K562 (cell line): Measurements from ENCODE around the gene DNAAF3. TPM values are rescaled to one million over a fixed set of nuclear protein-coding genes. Genes with fewer than 3 reads are reported as not detected.

Experiments used
- ADNP ChIP-seq: fragments of 200-800 bp; sonication (Bioruptor generic); IDR thresholded peaks from 2 replicates; pipeline ENCODE4 v1.6.1; 2016; ENCODE audit warnings: missing genetic modification characterization, missing compliant biosample characterization
- C11orf30 ChIP-seq: fragments of 450-650 bp; IDR thresholded peaks from 2 replicates; pipeline ENCODE4 v1.6.1; 2016; ENCODE audit warnings: low read depth, mild to moderate bottlenecking
- CBFA2T2 ChIP-seq: fragments of 450-650 bp; conservative IDR thresholded peaks from 2 replicates; pipeline ENCODE4 v1.6.1; 2017; ENCODE audit warnings: mild to moderate bottlenecking
- CBX2 ChIP-seq: fragments of 200-600 bp; sonication (generic); IDR thresholded peaks from one replicate; pipeline ENCODE4 v1.6.1; 2012; ENCODE audit warnings: mild to moderate bottlenecking, low read length, inconsistent platforms; ENCODE audit not compliant: insufficient read depth, poor library complexity, severe bottlenecking
- CEBPG ChIP-seq, 3 experiments: fragments of 200-800 bp in 1 of 3; sonication (Bioruptor generic) in 1 of 3; sonication (generic) in 1 of 3; formaldehyde crosslinking in 1 of 3; IDR thresholded peaks in 2 of 3; conservative IDR thresholded peaks in 1 of 3; 2 replicates each; pipeline versions ENCODE4 v1.6.1 to v1.8.0; 2016 to 2022; ENCODE audit warnings: missing compliant biosample characterization in 2 of 3, missing genetic modification characterization in 2 of 3, mild to moderate bottlenecking in 1 of 3, missing genetic modification reagents in 1 of 3
- CHD2 ChIP-seq: IDR thresholded peaks from 2 replicates; pipeline ENCODE4 v1.6.1; 2011; ENCODE audit warnings: low read depth, low read length
- DIDO1 ChIP-seq: fragments of 450-650 bp; IDR thresholded peaks from 2 replicates; pipeline ENCODE4 v1.6.1; 2016; ENCODE audit warnings: low read depth, missing biosample characterization, missing genetic modification characterization
- GABPA ChIP-seq: fragments of 200-800 bp; sonication (Bioruptor generic); conservative IDR thresholded peaks from 2 replicates; pipeline ENCODE4 v1.6.1; 2016; ENCODE audit warnings: low read depth, missing genetic modification characterization, missing compliant biosample characterization
- HDAC3 ChIP-seq: fragments of 450-650 bp; IDR thresholded peaks from 2 replicates; pipeline ENCODE4 v1.6.1; 2018; ENCODE audit warnings: borderline replicate concordance, mild to moderate bottlenecking, moderate library complexity; ENCODE audit not compliant: partially characterized antibody
- KDM1A ChIP-seq, 2 experiments: fragments of 450-650 bp; IDR thresholded peaks; 2 replicates each; pipeline ENCODE4 v1.6.1; 2016; ENCODE audit warnings: mild to moderate bottlenecking in 2 of 2
- KLF13 ChIP-seq: fragments of 450-650 bp; IDR thresholded peaks from 2 replicates; pipeline ENCODE4 v1.6.1; 2016; ENCODE audit warnings: missing genetic modification characterization, low read depth, mild to moderate bottlenecking, missing compliant biosample characterization, moderate library complexity, borderline replicate concordance
- MTA1 ChIP-seq: fragments of 450-650 bp; IDR thresholded peaks from 2 replicates; pipeline ENCODE4 v1.6.1; 2017; ENCODE audit warnings: borderline replicate concordance
- PHB2 ChIP-seq: fragments of 450-650 bp; IDR thresholded peaks from 2 replicates; pipeline ENCODE4 v1.6.1; 2017; ENCODE audit warnings: low read depth
- PPARD ChIP-seq: fragments of 250-450 bp; sonication (Bioruptor Pico); IDR thresholded peaks from 2 replicates; pipeline ENCODE4 v1.8.0; 2022; ENCODE audit warnings: inconsistent platforms, mild to moderate bottlenecking, moderate library complexity
- PRMT5 ChIP-seq: sonication (generic); formaldehyde crosslinking; IDR thresholded peaks from 2 replicates; pipeline ENCODE4 v1.5.0; 2020; ENCODE audit warnings: missing genetic modification reagents
- PURB ChIP-seq: sonication (generic); formaldehyde crosslinking; IDR thresholded peaks from 2 replicates; pipeline ENCODE4 v1.9.0; 2021; ENCODE audit warnings: low read depth, mild to moderate bottlenecking, missing genetic modification reagents
- RFX7 ChIP-seq: fragments of 250-450 bp; sonication (Bioruptor Pico); IDR thresholded peaks from 2 replicates; pipeline ENCODE4 v1.5.1; 2021; ENCODE audit warnings: mild to moderate bottlenecking
- SRSF1 ChIP-seq: fragments of 200-400 bp; formaldehyde crosslinking; IDR thresholded peaks from 2 replicates; pipeline ENCODE4 v1.6.1; 2017; ENCODE audit warnings: mild to moderate bottlenecking, low read depth, low read length, moderate library complexity
- TARDBP ChIP-seq: fragments of 450-650 bp; IDR thresholded peaks from 2 replicates; pipeline ENCODE4 v1.6.1; 2016
- ZFP30 ChIP-seq: fragments of 250-450 bp; sonication (Bioruptor Pico); IDR thresholded peaks from 2 replicates; pipeline ENCODE4 v1.8.0; 2022; ENCODE audit warnings: moderate library complexity, mild to moderate bottlenecking, inconsistent platforms, borderline replicate concordance
- ZKSCAN3 ChIP-seq: fragments of 250-450 bp; sonication (Bioruptor Pico); IDR thresholded peaks from 2 replicates; pipeline ENCODE4 v1.4.0; 2020
- ZNF217 ChIP-seq: sonication (generic); formaldehyde crosslinking; IDR thresholded peaks from 2 replicates; pipeline ENCODE4 v1.8.0; 2022; ENCODE audit warnings: mild to moderate bottlenecking, missing genetic modification reagents
- ZNF644 ChIP-seq: fragments of 200-800 bp; sonication (Bioruptor generic); IDR thresholded peaks from 2 replicates; pipeline ENCODE4 v1.6.1; 2016; ENCODE audit warnings: low read depth, missing genetic modification characterization, missing compliant biosample characterization
- ZNF695 ChIP-seq: fragments of 450-650 bp; formaldehyde crosslinking; IDR thresholded peaks from 2 replicates; pipeline ENCODE4 v1.4.0; 2020; ENCODE audit warnings: mild to moderate bottlenecking, moderate library complexity
- polyA plus RNA-seq, 8 experiments: library from polyadenylated mRNA; depleted of rRNA in 4 of 8; stranded (reverse) in 5 of 8; unstranded in 3 of 8; fragments of >200 nt; fragmentation: Nextera tagmentation in 2 of 8; fragmentation: Illumina TruSeq in 1 of 8; extraction: Ambion mirVana in 2 of 8; extraction: Trizol in 1 of 8; gene quantifications; 2 replicates each; pipeline versions ENCODE4 v1.2.1 to v1.2.3, GENCODE V29; 2011 to 2014; ENCODE audit warnings: inconsistent platforms in 1 of 8, missing spikeins in 1 of 8
- total RNA-seq, 7 experiments: library from RNA; depleted of rRNA in 6 of 7; stranded (reverse); fragments of >200 nt in 6 of 7; fragmentation: Illumina TruSeq in 2 of 7; extraction: Trizol in 2 of 7; gene quantifications; 2 replicates each; pipeline versions ENCODE4 v1.2.1 to v1.2.3, GENCODE V29; 2011 to 2021; ENCODE audit warnings: low replicate concordance in 1 of 7
- TF ChIP-seq, protein P1 (sequence below): fragments of 450-650 bp; IDR thresholded peaks from 2 replicates; pipeline ENCODE4 v1.6.1; 2017; ENCODE audit warnings: antibody characterized with exemption

DNAAF3 gene
- total and polyA plus RNA-seq, 9 of the 15 experiments (the other 6 are each of a cell fraction or from before 2014, with no cell fraction given), result 21.6 to 61.5 (median 43.0) TPM

DNA sequence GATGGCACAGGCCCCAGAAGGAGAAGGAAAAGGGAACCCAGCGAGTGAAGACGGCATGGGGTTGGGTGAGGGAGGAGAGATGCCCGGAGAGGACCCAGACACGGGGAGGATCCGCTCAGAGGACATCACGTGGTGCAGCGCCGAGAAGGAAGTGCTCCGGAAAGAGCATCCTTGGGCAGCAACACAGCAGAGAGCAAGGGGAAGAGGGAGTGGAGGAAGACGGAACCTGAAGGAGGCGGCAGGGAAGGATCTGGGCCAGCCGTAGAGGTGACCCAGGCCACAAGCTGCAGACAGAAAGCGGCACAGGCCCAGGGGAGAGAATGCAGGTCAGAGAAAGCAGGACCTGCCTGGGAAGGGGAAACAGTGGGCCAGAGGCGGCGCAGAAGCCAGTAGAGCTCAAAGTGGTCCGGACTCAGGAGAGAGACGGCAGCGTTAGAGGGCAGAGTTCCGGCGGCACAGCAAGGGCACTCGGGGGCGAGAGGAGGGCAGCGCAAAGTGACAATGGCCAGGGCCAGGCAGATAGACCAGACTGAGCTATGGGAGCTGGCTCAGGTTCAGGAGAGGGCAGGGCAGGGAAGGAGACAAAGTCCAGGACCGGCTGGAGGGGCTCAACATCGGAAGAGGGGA is 50.1 kb downstream of the DNAAF3 start (continued):
- peak in 1 of 2 experiments; percentile 49; a peak in 3 of 4 replicates for TF ChIP-seq KDM1A (IDR thresholded peaks at IDR 0.05)
- no peak for TF ChIP-seq CHD2
- TF ChIP-seq ZFP30 (CRISPR knock-in tag), result no peak
- no peak for TF ChIP-seq ZNF644 (tag)
- no peak for TF ChIP-seq PHB2
- no peak for TF ChIP-seq TARDBP
- no peak for TF ChIP-seq KLF13 (tag)
- no peak for TF ChIP-seq MTA1
- TF ChIP-seq, protein P1, sequence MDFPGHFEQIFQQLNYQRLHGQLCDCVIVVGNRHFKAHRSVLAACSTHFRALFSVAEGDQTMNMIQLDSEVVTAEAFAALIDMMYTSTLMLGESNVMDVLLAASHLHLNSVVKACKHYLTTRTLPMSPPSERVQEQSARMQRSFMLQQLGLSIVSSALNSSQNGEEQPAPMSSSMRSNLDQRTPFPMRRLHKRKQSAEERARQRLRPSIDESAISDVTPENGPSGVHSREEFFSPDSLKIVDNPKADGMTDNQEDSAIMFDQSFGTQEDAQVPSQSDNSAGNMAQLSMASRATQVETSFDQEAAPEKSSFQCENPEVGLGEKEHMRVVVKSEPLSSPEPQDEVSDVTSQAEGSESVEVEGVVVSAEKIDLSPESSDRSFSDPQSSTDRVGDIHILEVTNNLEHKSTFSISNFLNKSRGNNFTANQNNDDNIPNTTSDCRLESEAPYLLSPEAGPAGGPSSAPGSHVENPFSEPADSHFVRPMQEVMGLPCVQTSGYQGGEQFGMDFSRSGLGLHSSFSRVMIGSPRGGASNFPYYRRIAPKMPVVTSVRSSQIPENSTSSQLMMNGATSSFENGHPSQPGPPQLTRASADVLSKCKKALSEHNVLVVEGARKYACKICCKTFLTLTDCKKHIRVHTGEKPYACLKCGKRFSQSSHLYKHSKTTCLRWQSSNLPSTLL, result no peak
- TF ChIP-seq ZNF217, result no peak
- TF ChIP-seq RFX7 (CRISPR knock-in tag), result no peak
- TF ChIP-seq PPARD, result no peak
- TF ChIP-seq PURB (CRISPR knock-in tag), result no peak
- TF ChIP-seq HDAC3, result no peak
- no peak for TF ChIP-seq C11orf30
- TF ChIP-seq DIDO1 (tag), result no peak
- no peak for TF ChIP-seq ADNP (tag)
- peak; percentile 56 for TF ChIP-seq CBFA2T2
- TF ChIP-seq CBX2, result no peak
- peak; percentile 59 for TF ChIP-seq GABPA (tag)
- TF ChIP-seq ZNF695 (CRISPR knock-in tag), result no peak
- TF ChIP-seq ZKSCAN3 (CRISPR knock-in tag), result no peak
- no peak for TF ChIP-seq CEBPG (CRISPR knock-in tag; IDR thresholded peaks at IDR 0.05)
- TF ChIP-seq CEBPG (tag; conservative IDR thresholded peaks at IDR 0.05 in 1 of 2, IDR thresholded peaks at IDR 0.05 in 1 of 2), result no peak
- no peak for TF ChIP-seq PRMT5 (CRISPR knock-in tag)
- TF ChIP-seq SRSF1, result no peak
